HG03066 (cell line): ENCODE data around the gene RGS19.

Source experiments
- ATAC-seq: cut with Tn5 transposase; IDR thresholded peaks from one replicate; pipeline ENCODE4 v1.9.1; 2021; ENCODE audit warnings: low read depth; ENCODE audit not compliant: unreplicated experiment

RGS19 gene

GRCh38 chr20:64077876-64078551, 1.3 kb downstream of the RGS19 start:
- no peak for ATAC-seq

GRCh38 chr20:64077541-64077875, 1.8 kb downstream of the RGS19 start:
- no peak for ATAC-seq

GRCh38 chr20:64077094-64077493, 2.2 kb downstream of the RGS19 start:
- ATAC-seq, result no peak

DNA sequence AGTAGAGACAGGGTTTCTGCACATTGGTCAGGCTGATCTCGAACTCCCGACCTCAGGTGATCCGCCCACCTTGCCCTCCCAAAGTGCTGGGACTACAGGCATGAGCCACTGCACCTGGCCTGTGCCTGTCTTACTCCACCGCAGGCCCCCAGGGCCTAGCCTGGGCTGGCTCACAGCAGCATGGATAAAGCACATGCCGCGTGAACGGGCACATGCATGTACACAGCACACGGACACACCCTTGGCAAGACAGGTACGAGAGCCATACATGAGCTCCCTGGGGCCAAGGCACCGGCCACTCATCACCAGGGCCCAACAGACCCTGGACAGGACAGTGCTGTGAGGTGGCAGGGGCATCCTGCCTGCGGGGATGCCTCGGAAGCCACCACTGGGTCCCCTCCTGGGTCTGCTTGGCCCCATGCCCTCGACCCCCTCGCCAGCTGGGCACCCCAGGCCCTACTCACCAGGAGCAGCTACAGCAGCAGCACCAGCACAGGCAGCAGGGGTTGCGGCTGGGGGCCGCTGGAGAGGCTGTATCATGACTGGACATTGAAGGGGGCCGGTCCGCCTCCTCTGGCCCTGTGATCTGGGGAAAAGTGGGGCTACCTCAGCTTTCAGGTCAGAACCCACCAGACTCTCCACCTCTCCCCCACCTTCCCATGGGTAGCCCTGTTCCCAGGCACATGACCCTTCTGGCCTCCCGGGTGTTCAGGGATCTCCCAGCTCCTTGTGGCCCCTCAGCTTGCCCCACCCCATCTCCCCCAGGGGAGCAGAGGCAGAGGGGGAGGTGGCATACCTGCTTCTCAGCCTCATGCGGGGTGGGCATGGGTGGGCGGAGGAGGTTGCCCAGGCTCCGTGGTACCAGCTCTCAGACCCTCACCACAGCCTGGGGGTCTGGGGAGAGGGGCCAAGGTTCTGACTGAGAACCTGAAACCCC, 3.0 kb downstream of the RGS19 start:
- no peak for ATAC-seq

DNA sequence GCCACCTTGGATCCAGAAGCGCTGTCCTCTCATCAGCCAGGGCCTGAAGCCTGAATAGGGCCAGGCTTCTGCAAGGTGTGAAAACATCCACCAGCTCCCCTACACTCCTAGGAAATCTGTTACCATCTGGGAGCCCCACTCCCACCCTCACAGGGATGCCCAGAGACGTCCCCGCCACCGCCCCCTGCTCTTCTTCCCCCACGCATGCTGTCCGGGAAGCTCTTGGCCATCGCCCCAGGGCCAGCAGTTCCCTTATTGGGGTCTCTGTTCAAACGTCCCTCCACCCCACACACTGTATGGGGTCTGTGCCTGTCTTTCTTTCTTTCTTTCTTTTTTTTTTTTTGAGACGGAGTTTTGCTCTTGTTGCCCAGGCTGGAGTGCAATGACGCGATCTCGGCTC, 3.8 kb downstream of the RGS19 start:
- no peak for ATAC-seq

- ATAC-seq, result no peak
Measured at GRCh38 chr20:64074963-64075362, 4.4 kb downstream of the RGS19 start.

DNA sequence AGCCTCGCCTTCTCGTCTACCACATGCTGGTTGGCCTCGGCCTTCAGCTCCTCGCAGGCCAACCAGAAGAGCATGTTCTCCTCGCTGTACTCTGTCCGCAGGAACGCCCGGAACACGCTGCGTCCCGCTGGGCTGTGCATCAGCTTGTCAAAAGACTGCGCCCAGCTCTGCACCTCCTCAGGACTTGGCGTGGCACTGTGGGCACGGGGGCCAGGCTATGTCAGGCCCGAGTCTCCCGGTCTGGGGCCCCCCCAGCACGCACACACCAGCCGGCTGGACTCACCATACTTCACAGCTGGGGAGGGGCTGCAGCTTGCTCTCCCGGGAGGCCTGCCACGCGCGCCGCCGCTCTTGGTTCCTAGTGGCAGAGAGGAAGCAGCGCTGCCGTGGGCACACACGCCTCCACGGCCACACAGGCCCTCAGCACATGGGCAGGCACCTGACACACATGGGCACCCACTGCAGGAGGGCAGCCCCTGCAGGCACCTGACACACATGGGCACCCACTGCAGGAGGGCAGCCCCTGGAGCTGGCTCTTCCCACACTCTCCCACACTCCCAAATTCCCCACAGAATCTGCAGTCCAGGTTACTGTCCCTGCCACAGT, 5.0 kb downstream of the RGS19 start:
- no peak for ATAC-seq

DNA sequence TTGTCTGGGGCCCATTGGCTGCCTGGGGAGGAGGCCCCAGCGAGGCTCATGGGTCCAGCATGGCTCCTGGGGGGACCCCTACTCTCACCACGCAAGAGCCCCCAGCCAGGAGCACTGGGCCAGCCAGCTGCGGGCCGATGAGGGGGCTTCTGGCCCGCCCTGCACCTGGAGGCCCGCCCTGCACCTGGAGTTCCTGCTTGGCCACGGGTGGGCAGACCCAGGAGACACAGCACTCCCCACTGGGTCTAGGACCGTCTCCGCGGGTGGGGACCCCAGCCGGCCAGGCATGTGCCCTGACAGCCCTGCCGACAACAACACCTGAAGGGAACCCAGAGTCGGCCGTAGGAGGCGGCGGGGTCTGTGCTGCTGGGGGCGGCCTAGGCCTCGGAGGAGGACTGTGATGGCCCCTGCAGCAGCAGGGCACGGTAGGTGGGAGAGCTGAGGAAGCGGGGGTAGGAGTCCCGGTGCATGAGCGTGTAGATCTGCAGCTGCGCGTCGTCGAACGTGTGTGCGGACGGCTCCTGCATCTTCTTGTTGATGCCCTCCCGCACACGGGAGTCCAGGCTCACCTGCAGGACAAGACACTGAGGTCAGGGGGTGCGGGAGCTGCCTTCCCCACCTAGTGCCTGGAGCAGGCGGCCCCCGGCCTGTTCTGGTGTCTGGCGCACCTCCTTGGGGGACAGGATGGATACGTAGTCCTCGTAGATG, 5.7 kb downstream of the RGS19 start:
- ATAC-seq, result no peak

- no peak for ATAC-seq
Measured at GRCh38 chr20:64072498-64073063, 6.7 kb downstream of the RGS19 start.

DNA sequence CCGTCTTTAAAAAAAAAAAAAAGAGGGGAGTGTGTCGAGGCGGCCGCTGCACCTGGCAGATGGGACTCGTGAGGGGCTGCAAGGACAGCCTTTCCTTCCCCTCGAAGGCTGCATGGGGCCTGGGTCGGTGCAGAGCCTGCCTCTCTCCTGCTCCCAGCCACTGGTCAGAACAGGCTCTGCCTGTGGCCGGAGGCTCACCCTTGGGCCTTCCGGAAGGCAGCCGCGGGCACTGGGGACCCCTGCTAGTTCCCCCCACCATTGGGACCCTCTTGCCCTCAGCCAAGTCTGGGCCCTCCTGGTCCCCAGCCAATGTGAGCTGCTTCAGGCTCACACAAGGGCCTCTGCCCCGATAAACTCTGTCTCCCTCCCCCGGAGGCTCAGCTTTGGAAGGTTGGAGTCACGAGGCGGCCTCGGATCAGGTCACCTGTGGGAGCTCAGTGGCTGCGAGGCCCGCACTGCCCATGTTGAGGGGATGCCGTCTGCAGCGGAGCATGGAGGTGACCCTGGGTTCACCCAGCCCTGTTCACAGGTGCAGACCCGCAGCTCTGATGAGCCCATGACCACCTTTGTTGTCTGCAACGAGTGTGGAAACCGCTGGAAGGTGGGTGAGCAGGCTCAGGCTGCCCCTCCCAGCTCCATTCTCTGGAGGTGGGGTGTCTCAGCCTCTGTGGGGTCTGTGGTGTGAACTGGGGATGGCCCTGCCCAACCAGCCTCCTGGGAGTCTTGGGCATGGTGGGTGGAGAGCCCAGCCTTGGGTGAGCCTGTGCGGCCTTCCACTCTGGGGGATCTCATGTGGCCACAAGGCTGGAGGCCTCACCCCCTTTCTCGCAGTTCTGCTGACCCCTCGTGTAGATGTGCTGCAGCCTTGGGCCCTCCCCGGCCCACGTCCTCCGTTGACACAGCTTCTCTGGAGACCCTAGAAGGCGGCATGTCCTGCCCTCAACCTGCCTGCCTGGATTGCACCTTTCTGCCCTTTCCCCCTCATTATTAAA, 7.7 kb downstream of the RGS19 start:
- no peak for ATAC-seq

- no peak for ATAC-seq
Measured at GRCh38 chr20:64070244-64070993, 8.9 kb downstream of the RGS19 start.

GRCh38 chr20:64069614-64070243, 9.6 kb downstream of the RGS19 start:
- no peak for ATAC-seq

- ATAC-seq, result no peak
Measured at GRCh38 chr20:64069209-64069613, 10.1 kb downstream of the RGS19 start.

DNA sequence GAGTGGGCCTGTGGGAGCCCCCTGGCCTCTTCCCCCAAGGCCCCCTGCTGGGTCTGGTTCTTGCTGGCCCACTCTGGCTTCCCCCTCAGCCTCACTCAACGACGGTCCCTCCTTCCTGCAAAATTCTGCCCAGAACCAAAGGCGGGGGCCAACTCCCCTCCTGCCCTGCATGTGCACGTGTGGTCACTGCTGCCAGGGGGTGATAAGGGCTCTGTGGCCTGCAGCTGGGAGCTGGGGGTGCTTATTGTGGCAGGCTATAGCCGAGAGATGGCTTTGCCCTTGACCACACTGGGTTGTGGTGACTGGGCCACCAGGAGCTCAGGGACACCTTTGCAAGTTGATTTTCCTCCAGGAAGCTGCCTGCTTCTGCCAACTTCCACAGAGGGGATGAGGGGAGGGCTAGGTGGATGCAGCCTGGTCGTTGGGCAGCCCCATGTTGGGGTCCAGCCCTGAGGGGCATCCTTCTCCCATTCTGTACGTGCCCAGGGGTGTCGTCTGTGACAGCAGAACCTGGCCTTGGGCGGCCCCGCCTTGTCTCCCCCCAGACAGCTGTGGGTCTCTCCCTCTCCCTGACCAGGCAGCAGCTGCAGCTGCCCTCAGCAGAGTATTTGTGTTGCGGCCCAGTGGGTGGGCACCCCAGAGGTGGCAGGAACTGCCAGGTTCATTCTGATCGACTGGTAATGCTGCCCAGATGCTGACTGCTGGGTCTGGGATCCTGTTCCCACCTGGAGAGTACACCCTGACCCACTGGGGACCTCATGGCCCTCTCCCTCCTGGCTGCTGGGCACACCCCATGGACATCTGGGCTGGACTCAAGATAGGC, 10.7 kb downstream of the RGS19 start:
- ATAC-seq, result no peak

GRCh38 chr20:64067733-64068307, 11.5 kb downstream of the RGS19 start:
- no peak for ATAC-seq

GRCh38 chr20:64067005-64067632, 12.2 kb downstream of the RGS19 start:
- no peak for ATAC-seq

DNA sequence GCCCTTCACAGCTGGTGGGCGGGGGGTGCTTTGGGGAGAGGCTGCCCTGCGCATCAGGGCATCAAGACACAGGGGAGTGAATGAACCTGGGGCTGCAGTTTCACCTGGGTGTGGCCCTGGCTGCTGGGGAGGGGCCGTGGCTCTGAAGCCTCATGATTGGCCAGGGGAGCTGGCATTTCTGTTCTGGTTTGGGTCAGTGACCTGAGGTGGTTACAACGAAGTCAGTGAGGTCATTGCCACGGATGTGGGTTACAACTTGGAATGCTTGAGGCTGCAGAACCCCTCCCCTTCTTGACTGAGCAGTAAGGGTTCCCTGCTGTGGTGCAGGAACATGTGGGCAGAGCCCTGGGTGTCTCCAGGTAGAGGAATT, 13.4 kb downstream of the RGS19 start:
- ATAC-seq, result no peak
